GM18511 (cell line): ENCODE results near the gene GGA3.
"Not testable (repeated sequence)": the region's sequence is repeated elsewhere in the genome, so short reads cannot be mapped to it uniquely, and the experiment has no call there.

Experiments
- ATAC-seq: cut with Tn5 transposase; IDR thresholded peaks from one replicate; pipeline ENCODE4 v1.9.1; 2021; ENCODE audit warnings: mild to moderate bottlenecking, moderate library complexity; ENCODE audit not compliant: unreplicated experiment

GGA3 gene, protein sequence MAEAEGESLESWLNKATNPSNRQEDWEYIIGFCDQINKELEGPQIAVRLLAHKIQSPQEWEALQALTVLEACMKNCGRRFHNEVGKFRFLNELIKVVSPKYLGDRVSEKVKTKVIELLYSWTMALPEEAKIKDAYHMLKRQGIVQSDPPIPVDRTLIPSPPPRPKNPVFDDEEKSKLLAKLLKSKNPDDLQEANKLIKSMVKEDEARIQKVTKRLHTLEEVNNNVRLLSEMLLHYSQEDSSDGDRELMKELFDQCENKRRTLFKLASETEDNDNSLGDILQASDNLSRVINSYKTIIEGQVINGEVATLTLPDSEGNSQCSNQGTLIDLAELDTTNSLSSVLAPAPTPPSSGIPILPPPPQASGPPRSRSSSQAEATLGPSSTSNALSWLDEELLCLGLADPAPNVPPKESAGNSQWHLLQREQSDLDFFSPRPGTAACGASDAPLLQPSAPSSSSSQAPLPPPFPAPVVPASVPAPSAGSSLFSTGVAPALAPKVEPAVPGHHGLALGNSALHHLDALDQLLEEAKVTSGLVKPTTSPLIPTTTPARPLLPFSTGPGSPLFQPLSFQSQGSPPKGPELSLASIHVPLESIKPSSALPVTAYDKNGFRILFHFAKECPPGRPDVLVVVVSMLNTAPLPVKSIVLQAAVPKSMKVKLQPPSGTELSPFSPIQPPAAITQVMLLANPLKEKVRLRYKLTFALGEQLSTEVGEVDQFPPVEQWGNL

DNA sequence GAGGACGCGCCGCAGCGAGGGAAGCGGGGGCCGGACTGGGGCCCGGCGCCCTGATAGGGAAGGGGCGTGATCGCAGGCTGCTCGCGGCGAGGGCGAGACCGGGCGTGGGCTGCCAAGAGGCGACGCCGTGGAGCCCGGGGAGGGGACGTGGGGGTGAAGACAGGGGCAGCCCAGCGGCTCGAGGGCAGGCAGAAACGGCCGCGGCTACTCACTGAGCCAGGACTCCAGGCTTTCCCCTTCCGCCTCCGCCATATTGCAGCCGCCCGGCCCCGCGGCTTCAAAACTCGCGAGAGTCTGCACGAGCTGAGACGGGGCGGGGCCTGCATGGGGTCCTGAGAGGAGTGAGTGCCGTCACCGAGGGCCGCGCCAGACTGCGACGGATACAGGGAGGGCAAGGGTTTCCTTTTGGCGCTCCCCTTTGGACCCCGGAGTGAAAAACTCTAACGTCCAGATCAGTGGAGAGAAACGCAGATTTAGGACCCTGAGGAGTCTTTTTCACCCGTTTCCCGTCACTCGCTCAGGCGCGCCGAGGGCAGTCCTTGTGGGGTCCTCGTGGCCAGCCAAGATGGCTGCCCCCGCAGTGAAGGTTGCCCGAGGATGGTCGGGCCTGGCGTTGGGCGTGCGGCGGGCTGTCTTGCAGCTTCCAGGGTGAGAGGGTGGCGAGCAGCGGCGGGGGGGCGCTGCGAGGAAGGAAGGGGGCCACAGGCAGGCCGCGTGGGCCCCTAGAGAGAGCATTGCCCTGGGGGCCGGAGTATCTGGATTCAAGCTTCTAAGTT, at the start of gene GGA3, which contains the start of gene MRPS7:
GGA3 (minus strand) TSS at position 271 of the 776 bp plus-strand sequence; CDS start at position 252, 19 bp downstream.
MRPS7 (plus strand) TSS at position 544 of the 776 bp plus-strand sequence; CDS start at position 566, 22 bp downstream.
- ATAC-seq, result peak; percentile 93

DNA sequence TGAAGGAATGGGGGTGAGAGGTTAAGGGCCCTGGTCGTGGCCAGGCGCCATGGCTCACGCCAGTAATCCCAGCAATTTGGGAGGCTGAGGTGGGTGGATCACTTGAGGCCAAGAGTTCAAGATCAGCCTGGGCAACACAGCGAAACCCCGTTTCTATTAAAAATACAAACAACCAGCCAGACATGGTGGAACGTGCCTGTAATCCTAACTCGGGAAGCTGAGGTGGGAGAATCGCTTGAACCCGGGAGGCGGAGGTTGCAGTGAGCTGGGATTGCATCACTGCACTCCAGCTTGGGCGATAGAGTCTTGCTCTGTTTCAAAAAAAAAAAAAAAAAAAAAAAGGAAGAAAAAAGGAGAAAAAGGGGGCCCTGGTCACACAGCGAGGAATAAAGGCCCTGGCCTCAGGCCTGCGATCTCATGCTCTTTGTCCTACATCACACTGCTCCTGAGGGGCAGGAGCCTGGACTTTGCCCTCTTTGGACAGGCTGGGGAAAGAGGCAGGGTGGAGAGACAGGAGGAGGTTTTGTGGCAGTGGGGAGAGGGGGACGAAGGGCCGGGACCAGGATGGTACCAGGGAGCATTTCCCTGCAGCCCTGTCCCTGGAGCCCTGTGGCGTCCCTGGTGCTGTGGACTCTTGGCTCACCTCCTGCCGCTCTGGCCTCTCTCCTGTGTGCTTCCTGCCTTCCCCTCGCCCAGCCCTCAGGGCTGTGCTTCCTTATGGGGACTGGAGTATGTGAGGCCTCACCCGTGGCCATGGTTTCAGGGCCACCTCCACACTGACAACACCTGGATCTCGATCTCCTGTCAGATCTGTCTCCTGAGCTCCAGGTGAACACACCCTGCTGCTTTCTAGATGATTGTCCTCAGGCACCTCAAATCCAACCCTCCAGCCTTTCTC, 47.6 kb upstream of the GGA3 start:
- ATAC-seq, result no peak

DNA sequence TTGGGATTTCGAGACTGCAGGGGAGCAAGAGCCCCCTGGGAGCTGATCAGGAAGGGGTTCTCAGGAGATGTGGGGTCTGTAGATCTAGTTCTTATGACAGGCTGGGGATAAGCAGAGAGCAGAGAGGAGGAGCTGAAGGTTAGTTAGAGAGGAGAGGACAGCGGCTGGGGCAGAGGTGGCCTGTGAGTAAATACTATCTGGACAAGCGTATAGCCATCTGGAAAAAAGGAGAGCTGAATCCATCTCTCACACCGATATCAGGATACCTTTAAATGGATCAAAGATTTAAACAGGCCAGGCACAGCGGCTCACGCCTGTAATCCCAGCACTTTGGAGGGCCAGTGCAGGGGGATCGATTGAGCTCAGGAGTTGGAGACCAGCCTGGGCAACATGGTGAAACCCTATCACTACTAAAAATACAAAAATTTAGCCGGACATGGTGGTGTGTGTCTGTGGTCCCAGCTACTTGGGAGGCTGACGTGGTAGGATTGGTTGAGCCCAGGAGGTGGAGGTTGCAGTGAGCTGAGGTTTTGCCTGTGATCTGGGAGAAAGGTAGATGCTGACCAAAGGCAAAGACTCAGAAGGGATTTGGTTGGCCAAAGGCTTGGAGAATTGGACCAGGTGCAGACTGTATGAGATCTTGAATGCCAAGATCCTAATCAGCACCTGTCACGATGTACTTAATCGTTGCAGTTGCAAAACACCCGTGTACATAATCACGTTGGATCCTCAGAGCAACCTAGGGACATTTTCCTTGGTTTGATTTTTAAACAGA, 46.7 kb upstream of the GGA3 start:
- no peak for ATAC-seq

DNA sequence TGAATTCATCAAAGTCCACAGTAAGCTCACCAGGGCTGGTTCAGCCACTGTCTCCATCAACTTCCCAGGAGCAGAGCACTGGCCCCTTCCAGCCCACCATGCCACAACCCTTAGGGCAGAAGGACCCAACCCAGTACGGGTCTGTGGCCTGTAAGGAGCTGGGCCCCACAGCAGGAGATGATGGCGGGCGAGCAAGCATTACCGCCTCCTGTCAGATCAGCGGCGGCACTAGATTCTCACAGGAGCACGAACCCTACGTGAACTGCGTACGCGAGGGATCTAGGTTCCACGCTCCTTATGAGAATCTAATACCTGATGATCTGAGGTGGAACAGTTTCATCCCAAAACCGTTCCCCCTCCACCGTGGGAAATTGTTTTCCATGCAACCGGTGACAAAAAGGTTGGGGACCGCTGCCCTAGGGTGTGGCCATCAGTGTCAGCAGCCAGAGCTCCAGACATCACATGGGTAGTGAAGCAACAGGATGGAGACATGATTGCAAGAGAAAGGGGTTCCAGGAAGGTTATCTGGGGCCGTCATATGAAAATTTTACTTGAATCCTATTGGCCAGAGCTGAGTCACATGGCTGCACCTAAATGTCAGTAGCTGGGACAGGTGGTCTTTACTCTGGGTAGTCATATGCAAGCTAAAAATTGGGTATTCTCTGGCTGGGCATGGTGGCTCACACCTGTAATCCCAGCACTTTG, 40.2 kb upstream of the GGA3 start:
- no peak for ATAC-seq

GRCh38 chr17:75301049-75301448, 39.6 kb upstream of the GGA3 start:
- ATAC-seq, result no peak

DNA sequence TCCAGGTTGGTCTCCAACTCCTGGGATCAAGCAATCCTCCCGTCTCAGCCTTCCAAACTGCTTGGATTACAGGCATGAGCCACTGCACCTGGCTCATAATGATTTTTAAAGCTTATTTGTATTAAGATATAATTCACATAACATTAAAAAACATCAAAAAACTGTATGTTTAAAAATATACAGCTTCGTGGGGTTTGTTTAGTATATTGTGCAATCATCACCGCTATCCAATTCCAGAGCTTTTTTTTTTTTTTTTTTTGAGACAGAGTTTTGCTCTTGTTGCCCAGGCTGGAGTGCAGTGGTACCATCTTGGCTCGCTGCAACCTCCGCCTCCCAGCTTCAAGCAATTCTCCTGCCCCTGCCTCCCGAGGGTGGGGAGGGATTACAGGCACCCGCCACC, 38.9 kb upstream of the GGA3 start:
- no peak for ATAC-seq

DNA sequence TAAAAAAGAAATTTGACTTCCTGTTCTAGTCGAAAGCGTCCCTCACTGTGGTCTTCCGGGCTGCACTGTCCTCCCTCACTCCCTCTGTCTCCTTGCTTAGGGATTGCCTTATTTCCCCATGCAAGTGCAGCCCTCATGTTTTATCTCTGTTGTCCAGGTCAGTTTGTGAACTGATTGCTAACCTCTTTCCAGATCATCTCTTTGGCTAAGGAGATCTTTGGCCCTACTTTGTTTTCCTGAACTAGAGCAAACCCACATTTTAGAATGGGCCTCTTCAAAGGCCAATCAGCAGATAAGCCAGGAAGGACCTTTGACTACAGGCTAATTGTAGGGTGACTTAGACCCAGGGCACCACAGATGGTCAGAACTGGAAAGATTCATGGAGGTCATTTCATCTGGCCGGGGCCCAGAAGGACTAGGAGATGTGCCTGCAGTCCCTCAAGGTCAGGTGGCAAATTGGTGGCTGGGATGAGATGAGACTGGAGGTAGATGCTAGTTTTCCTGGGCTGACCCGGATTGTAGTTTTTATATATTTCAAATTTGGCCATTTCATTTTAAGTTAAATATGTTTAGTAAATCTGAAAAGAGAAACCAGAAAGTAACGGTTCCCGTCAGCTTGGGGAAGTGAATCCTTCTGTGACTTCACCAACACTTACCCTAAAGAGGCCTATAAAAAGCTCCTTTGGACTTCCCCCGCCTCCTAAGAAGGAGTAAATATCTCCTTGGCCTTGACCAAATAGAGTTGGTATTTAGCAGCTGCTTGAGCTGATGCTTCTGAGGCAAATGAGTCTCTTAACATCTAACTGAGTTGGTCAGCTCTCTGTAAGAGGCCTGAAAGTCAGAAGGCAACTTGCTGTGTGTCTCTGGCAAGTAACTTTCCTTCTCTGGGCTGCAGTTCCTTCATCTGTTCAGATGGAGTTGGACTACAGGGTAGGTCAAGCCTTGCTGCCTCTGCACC, 34.1 kb upstream of the GGA3 start:
- ATAC-seq, result peak; percentile 77

GRCh38 chr17:75292810-75293448, 31.5 kb upstream of the GGA3 start:
- not testable (repeated sequence) for ATAC-seq

- peak; percentile 31 for ATAC-seq
Measured at GRCh38 chr17:75289832-75290337, 28.5 kb upstream of the GGA3 start.

- peak; percentile 95 for ATAC-seq
Measured at GRCh38 chr17:75289115-75289831, 27.9 kb upstream of the GGA3 start, which contains the start of gene SLC25A19. TSS of gene SLC25A19 (minus strand) at chr17:75289433. CDS start at chr17:75286764, 2,669 bp downstream.

DNA sequence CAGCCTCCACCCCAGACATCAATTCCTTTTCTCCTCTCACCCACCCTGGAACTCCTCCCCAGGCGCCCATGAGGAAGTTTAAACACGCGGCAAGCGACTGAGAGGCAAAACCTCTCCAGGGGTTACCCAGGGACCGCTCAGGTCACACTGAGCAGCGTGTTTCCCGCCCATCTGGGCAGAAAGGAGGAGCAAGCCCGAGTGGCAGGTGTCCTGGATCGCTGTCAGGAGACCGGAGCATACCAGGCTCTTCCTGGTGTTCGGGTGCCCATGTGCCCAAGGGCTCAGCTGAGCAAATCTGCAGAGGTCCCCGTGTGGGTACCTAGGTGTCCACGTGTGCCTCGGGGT, 27.3 kb upstream of the GGA3 start:
- peak; percentile 21 for ATAC-seq

DNA sequence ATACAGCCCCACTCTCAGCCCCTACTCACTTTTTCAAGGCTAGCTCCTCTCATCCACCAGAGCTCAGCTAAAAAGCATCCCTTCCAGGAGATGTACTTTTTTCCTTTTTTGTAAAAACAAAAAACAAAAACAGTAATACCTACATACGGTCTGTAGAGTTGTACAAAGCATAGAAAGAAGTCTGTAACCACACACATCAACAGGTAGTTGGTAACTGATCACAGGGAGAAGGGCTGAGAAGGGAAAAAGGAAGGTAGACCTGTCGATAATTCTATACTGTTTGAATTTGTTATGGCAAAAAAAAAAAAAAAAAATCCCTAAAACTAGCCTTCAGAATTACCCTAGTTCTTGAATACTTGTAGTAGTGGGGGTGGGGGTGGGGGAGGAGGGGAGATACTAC, 27.0 kb upstream of the GGA3 start:
- no peak for ATAC-seq

DNA sequence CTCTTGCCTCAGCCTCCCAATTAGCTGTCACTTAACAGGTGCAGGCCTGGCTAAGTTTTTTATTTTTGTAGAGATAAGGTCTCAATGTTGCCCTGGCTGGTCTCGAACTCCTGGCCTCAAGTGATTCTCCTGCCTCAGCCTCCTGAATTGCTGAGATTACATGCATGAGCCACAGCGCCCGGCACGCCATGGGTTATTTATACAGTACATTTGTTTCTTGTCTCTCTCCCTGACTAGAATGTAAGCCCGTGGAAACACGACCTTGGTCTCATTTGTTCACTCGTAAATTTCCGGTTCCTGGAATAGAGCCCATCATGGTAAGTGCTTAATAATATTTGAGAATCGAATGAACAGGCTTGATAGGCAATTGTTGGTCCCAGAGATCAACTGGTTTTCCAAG, 25.8 kb upstream of the GGA3 start:
- no peak for ATAC-seq

DNA sequence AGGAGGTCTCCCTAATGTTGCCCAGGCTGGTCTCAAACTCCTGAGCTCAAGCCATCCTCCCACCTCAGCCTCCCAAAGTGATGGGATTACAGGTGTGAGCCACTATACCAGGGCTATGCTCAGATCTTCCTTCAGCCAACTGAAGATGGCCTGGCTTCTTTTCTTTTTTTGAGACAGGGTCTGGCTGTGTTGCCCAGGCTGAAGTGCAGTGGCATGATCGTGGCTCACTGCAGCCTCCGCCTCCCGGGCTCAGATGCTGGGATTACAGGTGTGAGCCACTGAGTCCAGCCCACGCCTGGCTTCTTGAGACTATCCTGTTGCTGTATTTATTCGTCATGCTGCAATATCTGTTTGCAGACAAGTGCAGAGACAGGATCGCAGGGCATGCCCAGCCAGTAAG, 23.7 kb upstream of the GGA3 start:
- ATAC-seq, result no peak

DNA sequence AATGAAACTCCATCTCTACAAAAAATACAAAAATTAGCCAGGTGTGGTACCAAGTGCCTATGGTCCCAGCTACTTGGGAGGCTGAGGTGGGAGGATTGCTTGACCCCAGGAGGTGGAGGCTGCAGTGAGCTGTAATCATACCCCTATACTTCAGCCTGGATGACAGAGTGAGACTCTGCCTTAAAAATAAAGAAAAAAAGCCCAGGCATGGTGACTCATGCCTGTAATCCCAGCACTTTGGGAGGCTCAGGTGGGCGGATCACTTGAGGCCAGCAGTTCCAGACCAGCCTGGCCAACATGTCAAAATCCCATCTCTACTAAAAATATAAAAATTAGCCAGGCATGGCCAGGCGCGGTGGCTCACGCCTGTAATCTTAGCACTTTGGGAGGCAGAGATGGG, 18.8 kb upstream of the GGA3 start:
- ATAC-seq, result not testable (repeated sequence)

GRCh38 chr17:75277664-75278071, 16.3 kb upstream of the GGA3 start:
- ATAC-seq, result no peak
